Neutrophil (primary cell): ENCODE data around the gene PPFIBP2.

ENCODE experiments used
- H3K27ac ChIP-seq: fragments of 200-600 bp; sonication (generic); 2 replicates; pipeline ENCODE4 v1.5.1; 2016; ENCODE audit warnings: mild to moderate bottlenecking, moderate library complexity
- H3K27me3 ChIP-seq: fragments of 200-600 bp; sonication (generic); 2 replicates; pipeline ENCODE4 v1.6.0; 2016; ENCODE audit warnings: mild to moderate bottlenecking
- H3K36me3 ChIP-seq: fragments of 200-600 bp; sonication (generic); 2 replicates; pipeline ENCODE4 v1.5.1; 2017
- H3K4me1 ChIP-seq, 2 experiments: fragments of 200-600 bp in 1 of 2; sonication (generic) in 1 of 2; 1 replicate in 1 of 2; 2 replicates in 1 of 2; pipeline versions ENCODE4 v1.5.1 to v1.6.1; 2013 to 2016; ENCODE audit warnings: low read depth in 1 of 2, low read length in 1 of 2, mild to moderate bottlenecking in 1 of 2, moderate library complexity in 1 of 2; ENCODE audit not compliant: control insufficient read depth in 1 of 2, insufficient read depth in 1 of 2
- H3K4me3 ChIP-seq, 2 experiments: fragments of 200-600 bp in 1 of 2; sonication (generic) in 1 of 2; 1 replicate in 1 of 2; 2 replicates in 1 of 2; pipeline ENCODE4 v1.5.1; 2013 to 2016; ENCODE audit warnings: low read depth in 1 of 2, low read length in 1 of 2, mild to moderate bottlenecking in 1 of 2, moderate library complexity in 1 of 2
- H3K9me3 ChIP-seq: fragments of 200-600 bp; sonication (generic); 2 replicates; pipeline ENCODE4 v1.5.1; 2016
- TF ChIP-seq, protein P1 (sequence below): fragments of 200-600 bp; sonication (generic); IDR thresholded peaks from 2 replicates; pipeline ENCODE4 v1.5.1; 2016; ENCODE audit warnings: antibody characterized with exemption

Gene PPFIBP2

DNA sequence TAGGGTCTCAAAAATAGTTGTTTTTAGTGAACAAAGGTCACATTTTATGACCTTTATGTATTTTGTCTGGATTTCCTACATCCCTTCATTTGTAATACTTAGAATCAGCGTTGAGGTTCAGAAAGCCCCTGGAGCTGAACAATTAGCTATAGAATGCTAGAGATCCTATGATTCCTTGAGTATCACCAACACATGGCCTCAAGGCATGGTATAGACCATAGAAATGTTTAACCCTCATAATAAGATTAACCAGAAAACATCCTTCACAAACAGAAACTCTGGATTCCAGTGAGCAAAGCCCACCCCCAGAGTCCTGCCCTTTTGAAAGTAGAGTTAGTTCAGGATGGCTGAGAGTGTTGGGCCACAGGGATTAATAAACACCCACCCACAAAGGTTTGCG lies 82.2 kb downstream of the PPFIBP2 start:
- TF ChIP-seq, protein P1, sequence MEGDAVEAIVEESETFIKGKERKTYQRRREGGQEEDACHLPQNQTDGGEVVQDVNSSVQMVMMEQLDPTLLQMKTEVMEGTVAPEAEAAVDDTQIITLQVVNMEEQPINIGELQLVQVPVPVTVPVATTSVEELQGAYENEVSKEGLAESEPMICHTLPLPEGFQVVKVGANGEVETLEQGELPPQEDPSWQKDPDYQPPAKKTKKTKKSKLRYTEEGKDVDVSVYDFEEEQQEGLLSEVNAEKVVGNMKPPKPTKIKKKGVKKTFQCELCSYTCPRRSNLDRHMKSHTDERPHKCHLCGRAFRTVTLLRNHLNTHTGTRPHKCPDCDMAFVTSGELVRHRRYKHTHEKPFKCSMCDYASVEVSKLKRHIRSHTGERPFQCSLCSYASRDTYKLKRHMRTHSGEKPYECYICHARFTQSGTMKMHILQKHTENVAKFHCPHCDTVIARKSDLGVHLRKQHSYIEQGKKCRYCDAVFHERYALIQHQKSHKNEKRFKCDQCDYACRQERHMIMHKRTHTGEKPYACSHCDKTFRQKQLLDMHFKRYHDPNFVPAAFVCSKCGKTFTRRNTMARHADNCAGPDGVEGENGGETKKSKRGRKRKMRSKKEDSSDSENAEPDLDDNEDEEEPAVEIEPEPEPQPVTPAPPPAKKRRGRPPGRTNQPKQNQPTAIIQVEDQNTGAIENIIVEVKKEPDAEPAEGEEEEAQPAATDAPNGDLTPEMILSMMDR: no peak

DNA sequence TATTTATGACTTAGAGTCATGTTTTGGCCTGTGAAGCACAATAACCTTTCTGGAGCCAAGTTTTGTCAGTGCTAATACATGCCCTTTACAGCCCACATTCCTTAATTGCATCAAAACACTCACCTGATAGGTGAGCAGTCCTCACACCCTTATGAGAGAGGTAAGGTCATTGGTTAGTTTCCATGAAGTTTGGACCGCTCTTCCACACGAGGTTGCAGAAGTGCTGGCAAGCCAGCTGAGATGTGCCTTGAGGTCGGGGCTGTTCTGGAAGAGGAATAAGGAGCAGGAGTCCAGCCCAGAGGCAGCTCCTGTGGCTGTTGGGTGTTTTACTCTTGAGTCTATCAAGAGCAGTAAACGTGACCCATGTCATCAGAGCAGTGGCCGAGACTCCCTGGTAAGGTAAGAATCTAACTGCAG lies 83.2 kb downstream of the PPFIBP2 start:
- H3K4me3 ChIP-seq: no peak overlapping the region
- H3K27me3 ChIP-seq: no peaks in the 10 kb centered on the region
- no peaks in the 10 kb centered on the region for H3K9me3 ChIP-seq
- H3K4me1 ChIP-seq: peaks cover 11 to 55% of the 10 kb centered on the region in 2 experiments
- H3K36me3 ChIP-seq: peaks cover 15% of the 10 kb centered on the region
- TF ChIP-seq, protein P1: no peak
- H3K27ac ChIP-seq: no peak overlapping the region

More for the DNA sequence above, 82.2 kb downstream of the PPFIBP2 start:
- no peak overlapping the region for H3K27ac ChIP-seq
- no peaks in the 10 kb centered on the region for H3K9me3 ChIP-seq
- H3K36me3 ChIP-seq: peaks cover 9% of the 10 kb centered on the region
- no peak overlapping the region for H3K4me3 ChIP-seq
- H3K4me1 ChIP-seq: peaks cover 15 to 60% of the 10 kb centered on the region in 2 experiments
- no peaks in the 10 kb centered on the region for H3K27me3 ChIP-seq

DNA sequence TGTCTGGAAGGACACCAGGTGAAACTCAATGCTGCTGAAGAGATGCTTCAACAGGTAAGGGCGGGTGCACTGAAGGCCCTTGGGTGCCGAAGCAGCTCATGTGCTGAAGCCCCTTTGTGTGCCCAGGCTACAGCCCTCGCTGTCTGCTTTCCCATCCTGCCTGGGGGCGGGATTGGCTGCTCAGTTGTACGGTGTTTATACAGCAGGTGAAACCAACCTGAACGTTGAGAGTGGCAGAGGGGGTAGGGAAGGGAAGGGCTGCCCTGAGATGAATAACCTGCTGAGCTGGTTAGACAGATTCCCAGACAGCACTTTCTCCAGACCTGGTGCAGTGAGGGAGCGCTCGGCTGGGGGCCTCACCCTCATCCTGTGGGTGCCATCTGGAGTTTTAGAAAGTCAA lies 83.8 kb downstream of the PPFIBP2 start:
- TF ChIP-seq, protein P1: no peak
- Histone ChIP-seq H3K4me1 (peaks cover 7 to 49% of the 10 kb centered on the region in 2 experiments), H3K27ac (no peak overlapping the region)

DNA sequence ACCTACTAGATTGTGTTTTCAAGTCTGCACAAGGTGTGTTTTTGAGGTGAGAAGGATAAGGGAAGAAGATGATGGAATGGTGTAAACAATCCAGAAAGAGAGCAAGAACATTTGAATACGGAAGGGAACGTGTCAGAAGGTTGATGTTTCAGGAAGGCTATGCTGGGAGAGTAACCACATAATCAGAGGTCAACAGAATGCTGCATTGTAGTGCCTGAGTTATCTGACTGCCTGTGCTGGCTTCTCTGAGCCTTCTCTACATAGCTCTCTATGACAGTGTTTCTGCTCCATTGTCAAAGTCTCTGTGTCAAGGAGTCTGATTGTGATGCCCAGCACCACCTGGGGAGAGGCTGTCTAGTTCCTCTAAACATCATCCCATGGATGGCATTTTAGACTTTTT lies 85.4 kb downstream of the PPFIBP2 start:
- no peak overlapping the region for H3K27ac ChIP-seq

More for the DNA sequence above, 83.8 kb downstream of the PPFIBP2 start:
- Histone ChIP-seq H3K27me3 (no peaks in the 10 kb centered on the region), H3K9me3 (no peaks in the 10 kb centered on the region), H3K4me3 (no peak overlapping the region), H3K36me3 (peaks cover 15% of the 10 kb centered on the region)

DNA sequence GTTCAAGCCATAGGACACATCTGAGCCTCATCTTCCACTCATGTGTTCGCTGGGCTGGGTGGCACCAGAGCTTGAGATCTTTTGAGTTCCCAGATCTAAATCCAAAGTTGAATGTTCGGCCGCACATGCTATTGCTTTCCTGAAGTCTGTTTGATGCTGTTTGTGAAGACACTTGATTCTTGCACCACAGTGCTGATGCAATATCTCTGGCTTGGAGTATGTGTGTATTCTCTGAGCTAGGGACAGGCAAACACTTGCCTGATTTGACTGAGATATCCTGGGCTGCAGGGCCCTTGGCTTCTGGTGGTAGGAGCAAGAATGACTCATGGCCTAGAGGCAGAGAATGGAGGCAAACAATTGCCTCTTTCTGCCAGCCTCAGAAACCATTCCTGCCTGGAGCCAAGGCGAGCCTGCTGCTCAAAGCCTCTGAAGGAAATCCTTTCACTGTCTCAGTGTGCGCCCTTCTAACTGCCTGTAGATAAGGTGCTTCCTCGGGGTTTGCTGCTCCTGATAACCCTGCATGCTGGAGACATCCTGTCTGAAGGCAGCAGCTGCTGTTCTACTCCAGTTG lies 86.5 kb downstream of the PPFIBP2 start:
- Histone ChIP-seq H3K27ac (peak overlapping the region; percentile 58), H3K4me1 (peaks cover 0 to 24% of the 10 kb centered on the region in 2 experiments), H3K9me3 (no peaks in the 10 kb centered on the region)

More for the DNA sequence above, 85.4 kb downstream of the PPFIBP2 start:
- Histone ChIP-seq H3K36me3 (peaks cover 21% of the 10 kb centered on the region), H3K27me3 (no peaks in the 10 kb centered on the region), H3K9me3 (no peaks in the 10 kb centered on the region), H3K4me3 (no peak overlapping the region), H3K4me1 (peaks cover 0 to 34% of the 10 kb centered on the region in 2 experiments)
- TF ChIP-seq, protein P1: no peak

More for the DNA sequence above, 86.5 kb downstream of the PPFIBP2 start:
- no peaks in the 10 kb centered on the region for H3K27me3 ChIP-seq
- TF ChIP-seq, protein P1: no peak
- peaks cover 26% of the 10 kb centered on the region for H3K36me3 ChIP-seq
- peak overlapping the region in 1 of 2 experiments; percentile 8 for H3K4me3 ChIP-seq
